Stimulated activated CD4-positive, alpha-beta T cell treated with anti-CD3 and anti-CD28 coated beads, TNF-alpha, amount 100 ng/mL, for 4 hours (primary cell): ENCODE results near the gene MMP3.

ENCODE experiments used
- DNase-seq, 3 experiments: peaks; one replicate each; pipeline ENCODE4 v3.0.0-alpha.2; 2020; ENCODE audit warnings: low read depth in 3 of 3

The MMP3 gene

DNA sequence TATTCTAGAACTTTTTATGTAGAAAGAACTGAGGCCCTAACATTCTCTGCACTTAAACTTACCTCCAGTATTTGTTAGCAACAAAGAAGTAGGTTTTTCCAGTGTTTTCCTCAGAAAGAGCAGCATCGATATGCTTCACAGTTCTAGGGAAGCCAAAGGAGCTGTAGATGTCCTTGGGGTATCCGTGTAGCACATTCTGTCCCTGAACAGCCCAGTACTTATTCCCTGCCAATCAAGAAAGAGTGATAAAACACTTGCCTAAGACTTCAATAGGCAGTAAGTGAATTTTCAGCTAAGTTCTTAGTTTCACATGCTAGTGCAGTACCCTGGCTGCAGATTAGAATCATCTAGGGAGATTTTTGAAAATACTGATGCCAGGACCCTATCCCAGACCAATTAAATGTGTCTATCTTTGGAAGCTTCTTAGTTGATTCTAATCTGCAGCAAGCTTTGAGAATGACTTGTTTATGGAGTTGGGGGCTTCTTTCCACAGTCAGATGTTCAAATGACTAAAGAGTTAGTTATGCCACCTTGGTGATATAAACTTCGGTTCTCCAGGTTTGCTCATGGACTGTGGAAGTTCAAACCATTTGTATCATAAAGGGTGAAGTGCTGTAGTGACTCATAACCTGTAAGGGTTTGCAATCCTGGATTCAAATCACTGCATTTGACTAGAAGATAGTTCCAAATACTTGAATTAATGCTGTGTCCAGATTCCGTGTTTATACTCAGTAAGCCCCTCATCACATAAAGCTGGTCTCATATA lies 52.0 kb downstream of the MMP3 start:
- no peak for DNase-seq

GRCh38 chr11:102788334-102788995 lies 54.9 kb downstream of the MMP3 start:
- no peak for DNase-seq
